SIG-M5 treated with dmso at 0.1 percent for 504 hours (cell line): Measurements from ENCODE around the gene NMB.

ENCODE experiments used
- DNase-seq: peaks from one replicate; lab custom pipeline; 2025; ENCODE audit not compliant: unreplicated experiment; lab: John Stamatoyannopoulos, UW

Gene NMB

DNA sequence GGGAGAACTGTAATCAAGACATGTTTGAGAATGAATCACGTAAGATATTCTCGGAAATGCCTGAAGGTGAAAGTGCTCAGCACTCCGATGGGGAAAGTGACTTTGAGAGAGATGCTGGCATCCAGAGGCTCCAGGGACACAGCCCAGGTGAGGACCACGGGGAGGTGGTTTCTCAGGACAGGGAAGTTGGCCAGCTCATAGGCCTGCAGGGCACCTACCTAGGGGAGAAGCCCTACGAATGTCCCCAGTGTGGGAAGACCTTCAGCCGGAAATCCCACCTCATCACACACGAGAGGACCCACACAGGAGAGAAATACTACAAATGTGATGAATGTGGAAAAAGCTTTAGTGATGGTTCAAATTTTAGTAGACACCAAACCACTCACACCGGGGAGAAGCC is 37.4 kb downstream of the NMB start:
- no peak for DNase-seq

DNA sequence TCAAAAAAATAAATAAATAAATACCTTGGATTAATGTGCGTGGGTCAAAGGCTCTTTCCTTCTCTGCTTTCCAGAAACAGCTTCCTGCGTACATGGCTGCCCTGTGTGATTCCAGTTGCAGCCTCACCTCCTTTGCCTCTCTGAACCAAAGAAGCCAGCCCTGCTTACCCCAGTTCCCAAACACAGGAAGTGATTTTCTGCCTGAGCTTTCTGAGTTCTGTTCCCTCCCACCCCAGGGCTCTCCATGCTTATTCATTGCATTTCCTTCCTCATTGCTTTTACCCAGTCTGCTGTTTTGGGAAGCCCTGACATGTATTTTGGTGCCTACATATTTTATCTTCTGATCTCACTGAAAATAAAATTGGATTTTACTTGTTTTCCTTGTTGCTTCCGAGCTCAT is 41.8 kb downstream of the NMB start:
- no peak for DNase-seq

DNA sequence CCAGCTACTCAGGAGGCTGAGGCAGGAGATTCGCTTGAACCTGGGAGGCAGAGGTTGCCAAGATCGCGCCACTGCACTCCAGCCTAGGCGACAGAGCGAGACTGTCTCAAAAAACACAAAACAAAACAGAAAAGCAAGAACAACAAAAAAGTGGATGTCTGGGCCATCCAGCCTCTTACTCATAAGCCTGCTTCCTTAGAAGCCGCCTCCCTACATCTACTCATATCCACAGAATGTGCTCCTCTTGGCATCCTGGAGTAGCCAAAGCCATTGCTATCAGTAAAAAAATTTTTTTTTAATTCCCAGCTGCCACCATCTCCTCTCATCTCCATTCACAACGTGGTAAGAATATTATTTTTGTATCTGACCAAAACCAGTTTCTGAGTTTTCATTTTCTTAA is 46.4 kb downstream of the NMB start:
- no peak for DNase-seq

DNA sequence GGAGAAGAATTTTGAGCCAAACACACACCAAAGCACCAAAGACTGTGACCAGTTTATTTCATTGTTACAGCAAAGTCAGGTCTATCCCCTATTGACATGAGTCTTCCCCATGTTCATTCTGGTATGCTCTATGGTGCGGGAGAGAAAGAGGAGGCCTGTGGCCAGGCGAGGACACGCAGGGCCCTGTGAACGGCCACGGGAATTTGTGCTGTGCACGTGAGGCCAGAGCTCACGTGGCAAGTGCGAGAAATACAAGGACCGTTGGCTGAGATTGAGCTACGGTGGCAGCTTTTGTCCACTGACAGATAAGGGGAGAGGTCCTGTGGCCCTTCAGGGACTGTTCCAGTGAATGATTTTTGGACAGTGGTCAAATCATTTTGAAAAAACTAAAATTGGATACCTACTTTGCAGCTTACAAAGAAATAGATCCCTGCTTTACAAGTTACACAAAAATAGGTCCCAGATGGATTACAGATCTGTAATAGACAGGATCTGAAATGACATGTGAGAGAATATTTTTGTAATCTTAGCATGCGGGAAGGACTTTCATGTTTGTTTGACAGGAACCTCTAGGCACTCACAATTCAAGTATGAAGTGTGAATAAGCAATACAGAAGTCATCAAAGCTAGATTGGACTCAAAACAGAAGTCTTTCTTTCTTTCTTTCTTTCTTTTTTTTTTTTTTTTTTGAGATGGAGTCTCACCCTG is 48.0 kb downstream of the NMB start:
- DNase-seq = no peak

DNA sequence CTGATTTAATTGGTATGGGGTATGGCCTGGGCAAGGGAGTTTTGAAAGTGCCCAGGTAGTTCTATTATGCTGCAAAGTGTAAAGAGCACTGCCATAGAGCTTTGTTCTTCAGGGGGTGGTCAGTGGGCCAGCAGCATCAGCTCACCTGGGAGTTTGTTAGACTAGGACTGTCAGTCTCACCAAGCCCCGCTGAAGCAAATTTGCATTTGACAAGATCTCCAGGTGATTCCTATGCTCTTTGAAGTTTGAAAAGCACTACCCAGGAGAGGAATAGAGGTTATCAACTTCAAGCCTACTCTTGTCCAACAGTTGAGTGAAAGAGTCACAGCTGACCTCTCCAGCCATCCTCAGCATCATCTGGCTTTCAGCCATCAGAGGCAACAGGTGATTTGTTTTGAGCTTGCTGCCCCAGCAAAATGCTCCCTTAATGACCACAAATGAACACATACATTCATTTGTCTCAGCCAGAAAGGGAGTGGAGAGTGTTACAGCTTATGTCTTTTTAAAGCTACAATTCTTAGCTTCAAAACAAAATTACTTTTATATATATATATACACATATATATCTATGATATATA is 49.2 kb downstream of the NMB start:
- no peak for DNase-seq

DNA sequence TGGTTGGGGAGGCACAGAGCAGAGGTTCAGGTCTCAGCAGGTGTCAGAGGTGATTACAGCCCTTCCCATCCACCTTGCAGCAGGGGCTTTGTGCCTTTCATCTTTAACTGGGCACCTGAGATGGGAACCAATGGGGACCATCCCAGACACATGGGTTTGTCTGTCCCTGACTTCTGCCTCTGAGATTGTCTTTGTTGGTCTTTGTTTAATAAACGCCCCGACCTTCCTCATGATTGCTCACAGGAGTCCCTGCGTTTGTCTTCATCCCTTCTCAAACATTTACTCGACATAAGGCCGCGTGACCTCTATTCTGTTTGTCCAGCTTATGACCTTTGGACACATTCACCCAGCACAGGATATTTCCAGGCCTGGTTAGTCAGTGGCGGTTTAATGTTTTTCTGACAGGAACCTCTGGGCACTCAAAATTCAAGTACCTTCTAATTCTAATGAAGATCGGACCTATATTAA is 51.3 kb downstream of the NMB start:
- DNase-seq = no peak

DNA sequence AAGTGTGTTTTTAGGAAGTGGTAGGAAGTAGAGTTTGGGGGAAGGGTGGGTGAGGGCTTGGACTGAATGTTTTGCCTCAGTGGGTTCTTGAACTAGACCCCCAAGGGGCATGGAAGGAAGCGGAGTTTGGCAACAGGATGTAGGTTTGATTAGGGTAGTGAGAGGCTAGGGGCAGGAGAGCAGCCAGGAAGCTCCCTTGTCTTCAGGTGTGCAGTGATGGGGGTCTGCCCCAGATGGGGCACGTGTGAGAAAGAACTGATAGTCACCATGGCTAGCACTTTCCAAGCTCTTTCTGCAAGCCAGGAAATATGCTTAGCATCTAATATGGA is 52.5 kb downstream of the NMB start:
- DNase-seq = no peak
